Loucy (cell line): ENCODE data around the gene FMNL3.

Experiments
- CTCF ChIP-seq: fragments of 200-600 bp; sonication (generic); conservative IDR thresholded peaks from 2 replicates; pipeline ENCODE4 v1.5.1; 2014; ENCODE audit warnings: mild to moderate bottlenecking, antibody characterized with exemption, low read length
- EZH2phosphoT487 ChIP-seq: fragments of 200-600 bp; IDR thresholded peaks from 2 replicates; pipeline ENCODE4 v1.6.1; 2018; ENCODE audit warnings: antibody characterized with exemption, mild to moderate bottlenecking, moderate library complexity, borderline replicate concordance

- TF ChIP-seq CTCF (no peak), EZH2phosphoT487 (no peak)
Measured at GRCh38 chr12:49598527-49598926, 108.7 kb downstream of the FMNL3 start.
